Globus pallidus (tissue), 1 donor: ENCODE measurements around the gene CTDSPL.

Source experiments
- DNase-seq: peaks from one replicate; pipeline ENCODE4 v3.0.0-alpha.2; 2015; ENCODE audit warnings: low spot score

The CTDSPL gene

GRCh38 chr3:37988931-37989525, 127.3 kb downstream of the CTDSPL start:
- no peak for DNase-seq

GRCh38 chr3:37989821-37990480, 128.3 kb downstream of the CTDSPL start:
- no peak for DNase-seq

- DNase-seq, result no peak
These were observed 128.8 kb downstream of the CTDSPL start, which contains the start of gene VILL for GRCh38 chr3:37990527-37990926. Gene VILL (plus strand): TSS chr3:37990786. CDS start chr3:37993673, 2,887 bp downstream.

GRCh38 chr3:37991109-37991508, 129.4 kb downstream of the CTDSPL start:
- DNase-seq, result no peak

- DNase-seq, result no peak
These were observed 130.1 kb downstream of the CTDSPL start for GRCh38 chr3:37991823-37992222.

- DNase-seq, result no peak
These were observed 130.8 kb downstream of the CTDSPL start for GRCh38 chr3:37992271-37993066.

GRCh38 chr3:37993067-37993455, 131.4 kb downstream of the CTDSPL start:
- no peak for DNase-seq

GRCh38 chr3:37993460-37993819, 131.8 kb downstream of the CTDSPL start:
- DNase-seq, result no peak

GRCh38 chr3:37993820-37994638, 132.3 kb downstream of the CTDSPL start:
- peak; percentile 43 for DNase-seq

GRCh38 chr3:37994639-37994972, 132.9 kb downstream of the CTDSPL start:
- no peak for DNase-seq

GRCh38 chr3:37995652-37996641, 134.3 kb downstream of the CTDSPL start:
- no peak for DNase-seq

- DNase-seq, result no peak
These were observed 135.2 kb downstream of the CTDSPL start for GRCh38 chr3:37996785-37997301.

GRCh38 chr3:37997342-37997741, 135.7 kb downstream of the CTDSPL start:
- no peak for DNase-seq

- DNase-seq, result no peak
These were observed 136.2 kb downstream of the CTDSPL start for GRCh38 chr3:37997791-37998370.

GRCh38 chr3:37999836-38000235, 138.2 kb downstream of the CTDSPL start:
- no peak for DNase-seq

- no peak for DNase-seq
These were observed 138.7 kb downstream of the CTDSPL start for GRCh38 chr3:38000242-38000916.

- peak; percentile 75 for DNase-seq
These were observed 139.3 kb downstream of the CTDSPL start for GRCh38 chr3:38000965-38001455.

GRCh38 chr3:38001456-38002081, 139.9 kb downstream of the CTDSPL start:
- DNase-seq, result no peak

GRCh38 chr3:38002291-38002876, 140.7 kb downstream of the CTDSPL start:
- DNase-seq, result no peak
